Measurements from ENCODE around the gene OR2G2.
A peak's percentile ranks its signal among the peaks of the same experiment; 100 is the strongest.

The OR2G2 gene

GRCh38 chr1:247588060-247588459 lies at the start of gene OR2G2:
OR2G2 (plus strand) TSS chr1:247588360; CDS start chr1:247588360, 0 bp downstream.
- DNase-seq, result no peak

- DNase-seq, result no peak
These were observed 49.6 kb upstream of the OR2G2 start for GRCh38 chr1:247538561-247538960.

- no peak for DNase-seq
These were observed 48.9 kb upstream of the OR2G2 start for GRCh38 chr1:247539215-247539614.

GRCh38 chr1:247540581-247540980 lies 47.6 kb upstream of the OR2G2 start:
- DNase-seq, result no peak

- no peak for DNase-seq
These were observed 45.3 kb upstream of the OR2G2 start for GRCh38 chr1:247542811-247543210.

- no peak for DNase-seq
These were observed 40.1 kb upstream of the OR2G2 start for GRCh38 chr1:247548092-247548491.

- DNase-seq, result no peak
These were observed 39.4 kb upstream of the OR2G2 start, which contains the start of gene GCSAML for GRCh38 chr1:247548769-247549182. GCSAML (plus strand) TSS chr1:247549134; CDS start chr1:247549192, 58 bp downstream.

- DNase-seq, result no peak
These were observed 36.4 kb upstream of the OR2G2 start for GRCh38 chr1:247551721-247552120.

GRCh38 chr1:247552231-247552630 lies 35.9 kb upstream of the OR2G2 start:
- no peak for DNase-seq

GRCh38 chr1:247557926-247558674 lies 30.1 kb upstream of the OR2G2 start:
- no peak for DNase-seq

GRCh38 chr1:247561711-247562110 lies 26.4 kb upstream of the OR2G2 start:
- DNase-seq, result no peak

- DNase-seq, result no peak
These were observed 26.0 kb upstream of the OR2G2 start for GRCh38 chr1:247562198-247562597.

- DNase-seq, result no peak
These were observed 13.9 kb upstream of the OR2G2 start for GRCh38 chr1:247574236-247574635.

- no peak for DNase-seq
These were observed 13.5 kb upstream of the OR2G2 start for GRCh38 chr1:247574664-247575063.

- peak; percentile 9 for DNase-seq
These were observed 11.6 kb upstream of the OR2G2 start for GRCh38 chr1:247576514-247576913.

- no peak for DNase-seq
These were observed 9.2 kb upstream of the OR2G2 start for GRCh38 chr1:247578946-247579460.

GRCh38 chr1:247605286-247605685 lies 17.1 kb downstream of the OR2G2 start, which contains the start of gene OR2G3:
OR2G3 (plus strand) TSS chr1:247605586; CDS start chr1:247605586, 0 bp downstream.
- DNase-seq, result no peak

GRCh38 chr1:247613405-247613804 lies 25.2 kb downstream of the OR2G2 start:
- no peak for DNase-seq

- no peak for DNase-seq
These were observed 26.5 kb downstream of the OR2G2 start for GRCh38 chr1:247614625-247615024.

GRCh38 chr1:247627951-247628350 lies 39.8 kb downstream of the OR2G2 start:
- no peak for DNase-seq

GRCh38 chr1:247638011-247638410 lies 49.9 kb downstream of the OR2G2 start:
- DNase-seq, result no peak

- DNase-seq, result no peak
These were observed 50.6 kb downstream of the OR2G2 start for GRCh38 chr1:247638781-247639180.

Measured in NCI-H146 (cell line).